ENCODE data around the gene PFDN4. TPM values are rescaled to one million over a fixed set of nuclear protein-coding genes. Genes with fewer than 3 reads are reported as not detected.
"Not testable (repeated sequence)": the region's sequence is repeated elsewhere in the genome, so short reads cannot be mapped to it uniquely, and the experiment has no call there.

Gene PFDN4
- polyA plus RNA-seq, 1 experiment = 104 TPM

- Histone ChIP-seq H3K9me3 (ENCODE audit: control insufficient read depth, insufficient read depth, low read length) (peaks cover 5% of the 10 kb centered on the region; the same call in 1 of the 2 replicates), H3K4me3 (ENCODE audit: low read depth, low read length) (no peak overlapping the region), H3K27me3 (ENCODE audit: control insufficient read depth, insufficient read depth, low read length) (no peaks in the 10 kb centered on the region), H3K27ac (ENCODE audit: low read depth, low read length) (no peak overlapping the region)
- CTCF ChIA-PET = interaction anchor here (2.6 kb wide), 1 partner anchor 30 kb away, joined by 7 read pairs; the partner anchor contains the start of gene PFDN4
- POLR2A ChIA-PET = no interaction called here
- TF ChIP-seq, protein P1, sequence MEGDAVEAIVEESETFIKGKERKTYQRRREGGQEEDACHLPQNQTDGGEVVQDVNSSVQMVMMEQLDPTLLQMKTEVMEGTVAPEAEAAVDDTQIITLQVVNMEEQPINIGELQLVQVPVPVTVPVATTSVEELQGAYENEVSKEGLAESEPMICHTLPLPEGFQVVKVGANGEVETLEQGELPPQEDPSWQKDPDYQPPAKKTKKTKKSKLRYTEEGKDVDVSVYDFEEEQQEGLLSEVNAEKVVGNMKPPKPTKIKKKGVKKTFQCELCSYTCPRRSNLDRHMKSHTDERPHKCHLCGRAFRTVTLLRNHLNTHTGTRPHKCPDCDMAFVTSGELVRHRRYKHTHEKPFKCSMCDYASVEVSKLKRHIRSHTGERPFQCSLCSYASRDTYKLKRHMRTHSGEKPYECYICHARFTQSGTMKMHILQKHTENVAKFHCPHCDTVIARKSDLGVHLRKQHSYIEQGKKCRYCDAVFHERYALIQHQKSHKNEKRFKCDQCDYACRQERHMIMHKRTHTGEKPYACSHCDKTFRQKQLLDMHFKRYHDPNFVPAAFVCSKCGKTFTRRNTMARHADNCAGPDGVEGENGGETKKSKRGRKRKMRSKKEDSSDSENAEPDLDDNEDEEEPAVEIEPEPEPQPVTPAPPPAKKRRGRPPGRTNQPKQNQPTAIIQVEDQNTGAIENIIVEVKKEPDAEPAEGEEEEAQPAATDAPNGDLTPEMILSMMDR (IDR thresholded peaks at IDR 0.05; ENCODE audit: low read depth, low read length) = no peak
- no peak for DNase-seq (ENCODE audit: low read depth, low spot score)
These were observed 29.4 kb downstream of the PFDN4 start for GRCh38 chr20:54237116-54237943.

GRCh38 chr20:54244113-54244512 is 36.2 kb downstream of the PFDN4 start:
- H3K27me3 ChIP-seq (ENCODE audit: control insufficient read depth, insufficient read depth, low read length) = no peaks in the 10 kb centered on the region
- no peak overlapping the region for H3K4me3 ChIP-seq (ENCODE audit: low read depth, low read length)
- ChIA-PET POLR2A (no interaction called here), CTCF (no interaction called here)
- TF ChIP-seq, protein P1 (IDR thresholded peaks at IDR 0.05; ENCODE audit: low read depth, low read length) = no peak
- H3K27ac ChIP-seq (ENCODE audit: low read depth, low read length) = no peak overlapping the region
- no peaks in the 10 kb centered on the region for H3K9me3 ChIP-seq (ENCODE audit: control insufficient read depth, insufficient read depth, low read length)
- DNase-seq (ENCODE audit: low read depth, low spot score) = no peak

DNA sequence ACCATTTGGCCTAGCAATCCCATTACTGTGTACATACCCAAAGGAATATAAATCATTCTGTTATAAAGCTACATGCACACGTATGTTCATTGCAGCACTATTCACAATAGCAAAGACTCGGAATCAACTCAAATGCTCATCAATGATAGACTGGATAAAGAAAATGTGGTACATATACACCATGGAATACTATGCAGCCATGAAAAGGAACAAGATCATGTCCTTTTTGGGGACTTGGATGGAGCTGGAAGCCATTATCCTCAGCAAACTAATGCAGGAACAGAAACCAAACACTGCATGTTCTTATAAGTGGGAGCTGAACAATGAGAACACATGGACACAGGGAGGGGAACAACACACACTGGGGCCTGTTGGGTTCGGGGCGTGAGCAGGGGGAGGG is 40.8 kb downstream of the PFDN4 start:
- H3K4me3 ChIP-seq (ENCODE audit: low read depth, low read length); H3K27ac ChIP-seq (ENCODE audit: low read depth, low read length); H3K9me3 ChIP-seq (ENCODE audit: control insufficient read depth, insufficient read depth, low read length); H3K27me3 ChIP-seq (ENCODE audit: control insufficient read depth, insufficient read depth, low read length); DNase-seq (ENCODE audit: low read depth, low spot score); POLR2A ChIA-PET: not testable (repeated sequence)
- CTCF ChIA-PET = interaction anchor here (1.6 kb wide), 1 partner anchor 29 kb away, joined by 4 read pairs; no protein-coding TSS in a partner anchor

DNA sequence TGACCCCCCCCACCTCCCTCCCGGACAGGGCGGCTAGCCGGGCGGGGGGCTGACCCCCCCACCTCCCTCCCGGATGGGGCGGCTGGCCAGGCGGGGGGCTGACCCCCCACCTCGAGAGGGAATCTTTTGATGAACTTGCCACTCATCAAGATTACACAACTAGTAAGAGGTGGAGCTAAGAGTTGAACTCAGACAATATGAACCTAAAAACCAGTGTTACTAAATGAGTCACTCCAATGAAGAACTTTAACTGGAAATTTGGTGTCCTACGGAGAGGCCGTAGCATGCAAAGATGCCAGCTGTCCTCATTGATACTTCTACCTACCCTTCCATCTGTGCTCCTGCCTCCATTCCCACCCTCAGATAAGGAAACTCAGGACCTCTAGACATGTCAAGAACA is 42.8 kb downstream of the PFDN4 start:
- no peak for DNase-seq (ENCODE audit: low read depth, low spot score)
- TF ChIP-seq, protein P1 (IDR thresholded peaks at IDR 0.05; ENCODE audit: low read depth, low read length) = no peak
- H3K27ac ChIP-seq (ENCODE audit: low read depth, low read length) = no peak overlapping the region
- H3K9me3 ChIP-seq (ENCODE audit: control insufficient read depth, insufficient read depth, low read length) = no peaks in the 10 kb centered on the region
- no peak overlapping the region for H3K4me3 ChIP-seq (ENCODE audit: low read depth, low read length)
- POLR2A ChIA-PET = no interaction called here
- no peaks in the 10 kb centered on the region for H3K27me3 ChIP-seq (ENCODE audit: control insufficient read depth, insufficient read depth, low read length)
- CTCF ChIA-PET = interaction anchor here (1.1 kb wide), 1 partner anchor 147 kb away, joined by 3 read pairs; no protein-coding TSS in a partner anchor

GRCh38 chr20:54251096-54251495 is 43.2 kb downstream of the PFDN4 start:
- Histone ChIP-seq H3K27me3 (ENCODE audit: control insufficient read depth, insufficient read depth, low read length) (no peaks in the 10 kb centered on the region), H3K27ac (ENCODE audit: low read depth, low read length) (no peak overlapping the region), H3K4me3 (ENCODE audit: low read depth, low read length) (no peak overlapping the region), H3K9me3 (ENCODE audit: control insufficient read depth, insufficient read depth, low read length) (no peaks in the 10 kb centered on the region)
- POLR2A ChIA-PET = interaction anchor here (0.7 kb wide), 1 partner anchor 24 kb away, joined by 3 read pairs; no protein-coding TSS in a partner anchor
- no peak for DNase-seq (ENCODE audit: low read depth, low spot score)
- TF ChIP-seq, protein P1 (IDR thresholded peaks at IDR 0.05; ENCODE audit: low read depth, low read length) = no peak
- CTCF ChIA-PET = interaction anchor here (1.0 to 1.1 kb wide), 2 partner anchors 31 to 147 kb away, joined by 3 to 5 read pairs; no protein-coding TSS in a partner anchor

Data from AG04450 (cell line).